GM19035 (cell line): ENCODE measurements around the gene ZSCAN4.

Source experiments
- ATAC-seq: cut with Tn5 transposase; IDR thresholded peaks from one replicate; pipeline ENCODE4 v1.9.1; 2021; ENCODE audit not compliant: unreplicated experiment

The ZSCAN4 gene

GRCh38 chr19:57675881-57676280 lies 7.1 kb downstream of the ZSCAN4 start:
- ATAC-seq: no peak

GRCh38 chr19:57682226-57682766 lies 13.6 kb downstream of the ZSCAN4 start:
- ATAC-seq: no peak

GRCh38 chr19:57686727-57687126 lies 18.0 kb downstream of the ZSCAN4 start:
- ATAC-seq: no peak

- ATAC-seq: no peak
These were observed 18.8 kb downstream of the ZSCAN4 start for GRCh38 chr19:57687363-57688010.

GRCh38 chr19:57688011-57688763 lies 19.5 kb downstream of the ZSCAN4 start:
- no peak for ATAC-seq

GRCh38 chr19:57689750-57690149 lies 21.0 kb downstream of the ZSCAN4 start:
- ATAC-seq: no peak

- ATAC-seq: no peak
These were observed 32.9 kb downstream of the ZSCAN4 start for GRCh38 chr19:57701625-57702024.

GRCh38 chr19:57706346-57706745 lies 37.6 kb downstream of the ZSCAN4 start:
- ATAC-seq: no peak

GRCh38 chr19:57708641-57709361 lies 40.1 kb downstream of the ZSCAN4 start, which contains the start of gene ZNF154:
TSS of gene ZNF154 (minus strand) at chr19:57709204. CDS start at chr19:57708971, 233 bp downstream.
- no peak for ATAC-seq

- ATAC-seq: no peak
These were observed 40.9 kb downstream of the ZSCAN4 start for GRCh38 chr19:57709616-57710015.

GRCh38 chr19:57712222-57712621 lies 43.5 kb downstream of the ZSCAN4 start:
- ATAC-seq: no peak

GRCh38 chr19:57719424-57719823 lies 50.7 kb downstream of the ZSCAN4 start:
- no peak for ATAC-seq

- ATAC-seq: no peak
These were observed 51.3 kb downstream of the ZSCAN4 start for GRCh38 chr19:57719901-57720519.

- no peak for ATAC-seq
These were observed 52.1 kb downstream of the ZSCAN4 start for GRCh38 chr19:57720878-57721277.
